Midbrain (tissue), 1 donor: ENCODE data around the gene VTA1.
"Not testable (repeated sequence)": the region's sequence is repeated elsewhere in the genome, so short reads cannot be mapped to it uniquely, and the experiment has no call there.

Experiments used
- DNase-seq: peaks from one replicate; lab custom pipeline; 2025; lab: John Stamatoyannopoulos, UW

Gene VTA1

DNA sequence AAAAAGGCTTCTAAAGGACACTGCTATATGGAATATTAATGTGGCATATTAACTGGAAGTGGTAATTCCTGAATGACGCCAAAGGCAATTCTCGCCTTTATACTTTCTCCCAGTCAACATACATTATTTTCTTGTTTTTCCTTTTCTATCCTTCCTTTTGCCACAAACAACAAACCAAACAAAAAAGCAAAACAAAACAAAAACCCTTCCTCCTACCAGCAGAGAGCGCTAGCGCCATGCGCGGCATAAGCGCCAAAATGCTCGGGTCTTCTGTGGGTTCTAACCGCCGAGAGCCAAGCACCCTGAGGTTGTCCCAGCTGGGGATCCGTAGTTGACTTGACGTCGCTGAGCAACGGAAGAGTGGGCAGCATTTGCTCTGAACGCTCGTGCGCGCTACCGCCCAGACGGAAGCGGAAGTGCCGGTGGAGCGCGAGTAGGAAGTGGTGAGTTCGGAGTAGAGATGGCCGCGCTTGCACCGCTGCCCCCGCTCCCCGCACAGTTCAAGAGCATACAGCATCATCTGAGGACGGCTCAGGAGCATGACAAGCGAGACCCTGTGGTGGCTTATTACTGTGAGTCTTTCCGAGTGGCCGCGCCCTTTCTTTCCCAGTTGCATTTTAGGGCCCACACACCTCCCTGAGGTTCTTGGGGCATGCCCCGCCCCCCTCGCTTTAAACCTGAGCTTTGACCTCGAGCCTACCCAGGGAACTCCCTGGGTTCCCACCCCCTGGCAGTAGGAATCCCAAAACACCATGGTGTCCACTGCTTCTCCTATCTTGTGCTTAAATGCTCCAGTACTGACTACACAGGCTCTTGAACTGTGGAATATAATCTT, at the start of gene VTA1, which contains the start of gene NMBR:
Gene VTA1 (plus strand): TSS at position 436 of the 835 bp plus-strand sequence. CDS start 25 bp downstream, at position 461.
Gene NMBR (minus strand): TSS at position 295 of the 835 bp plus-strand sequence. CDS start 58,464 bp downstream, outside the sequence.
- DNase-seq, result peak; percentile 98

DNA sequence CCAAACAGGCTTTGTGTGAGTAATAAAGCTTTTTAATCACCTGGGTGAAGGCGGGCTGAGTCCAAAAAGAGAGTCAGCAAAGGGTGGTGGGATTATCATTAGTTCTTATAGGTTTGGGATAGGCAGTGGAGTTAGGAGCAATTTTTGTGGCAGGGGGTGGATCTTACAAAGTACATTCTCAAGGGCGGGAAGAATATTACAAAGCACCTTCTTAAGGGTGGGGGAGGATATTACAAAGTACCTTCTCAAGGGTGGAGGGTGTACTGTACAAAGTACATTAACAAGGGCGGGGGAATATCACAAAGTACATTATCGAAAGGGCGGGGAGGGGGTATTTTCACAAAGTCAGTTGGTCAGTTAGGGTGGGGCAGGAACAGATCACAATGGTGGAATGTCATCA, 42.2 kb upstream of the VTA1 start:
- DNase-seq, result not testable (repeated sequence)

DNA sequence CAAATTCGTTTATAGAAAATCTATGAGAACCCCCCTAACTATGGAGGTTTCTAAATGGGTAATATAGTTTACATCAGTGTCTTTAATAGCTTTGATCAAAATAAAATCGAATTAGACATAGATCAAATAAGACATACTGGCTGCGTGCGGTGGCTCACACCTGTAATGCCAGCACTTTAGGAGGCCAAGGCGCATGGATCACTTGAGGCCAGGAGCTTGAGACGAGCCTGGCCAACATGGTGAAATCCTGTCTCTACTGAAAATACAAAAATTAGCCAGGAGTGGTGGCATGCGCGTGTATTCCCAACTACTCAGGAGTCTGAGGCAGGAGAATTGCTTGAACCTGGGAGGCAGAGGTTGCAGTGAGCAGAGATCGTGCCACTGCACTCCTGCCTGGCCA, 36.2 kb upstream of the VTA1 start:
- not testable (repeated sequence) for DNase-seq

- DNase-seq, result peak; percentile 81
These were observed 34.5 kb upstream of the VTA1 start for GRCh38 chr6:142112451-142113061.

DNA sequence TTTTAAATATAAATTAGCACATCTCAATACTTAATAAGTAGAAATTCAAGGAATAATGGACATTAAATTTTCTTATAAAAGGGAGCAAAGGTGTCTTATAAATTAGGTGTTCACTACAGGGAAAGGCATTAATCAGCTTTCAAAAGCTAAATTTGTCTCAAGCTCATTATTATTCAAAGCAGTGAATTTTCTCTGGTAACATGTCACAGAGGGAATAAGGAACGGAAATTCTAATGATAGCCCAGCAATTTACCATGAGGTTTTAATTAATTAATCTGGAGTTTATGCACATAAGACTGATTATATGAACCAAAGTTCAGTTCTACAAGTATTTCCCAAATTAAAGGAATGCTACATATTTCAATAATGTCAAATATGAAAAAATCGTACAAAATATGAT, 29.7 kb upstream of the VTA1 start:
- DNase-seq, result no peak

DNA sequence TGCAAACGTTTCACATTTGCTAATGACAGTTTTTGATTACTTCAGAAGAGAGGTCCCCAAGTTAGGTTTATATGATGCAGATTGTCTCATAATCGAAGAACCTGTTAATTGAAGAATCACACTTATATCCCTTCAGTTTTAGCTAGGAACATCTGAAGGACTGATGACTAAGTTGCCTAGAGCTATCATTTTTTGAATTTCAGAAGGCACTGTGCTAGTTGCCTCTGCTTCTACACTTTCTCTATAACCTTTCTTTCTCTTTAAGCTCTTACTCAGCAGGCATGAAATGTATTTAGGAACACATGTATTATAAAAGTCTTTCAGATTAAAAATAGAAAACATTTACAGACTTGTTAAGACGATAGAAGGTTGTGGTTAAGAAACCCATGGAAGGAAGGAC, 28.7 kb upstream of the VTA1 start:
- DNase-seq, result no peak

DNA sequence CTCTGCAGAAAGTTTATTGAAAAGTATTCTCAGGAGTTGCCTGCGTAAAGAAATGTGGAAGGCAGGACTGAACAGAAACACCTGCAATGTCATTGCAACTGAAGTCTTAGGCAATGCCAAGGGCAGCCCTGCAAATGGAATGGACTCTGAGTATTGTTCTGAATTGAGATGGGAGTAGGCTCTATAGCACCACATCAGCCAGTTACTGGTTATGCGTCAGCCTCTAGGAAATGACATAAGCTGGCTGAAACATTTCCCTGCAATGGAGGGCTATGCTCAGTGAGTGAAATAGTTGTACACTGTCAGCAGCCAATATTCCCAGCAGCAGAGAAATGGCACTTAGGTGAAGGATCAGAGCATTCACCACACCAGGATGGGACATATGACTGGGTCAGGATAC, 28.1 kb upstream of the VTA1 start:
- no peak for DNase-seq

DNA sequence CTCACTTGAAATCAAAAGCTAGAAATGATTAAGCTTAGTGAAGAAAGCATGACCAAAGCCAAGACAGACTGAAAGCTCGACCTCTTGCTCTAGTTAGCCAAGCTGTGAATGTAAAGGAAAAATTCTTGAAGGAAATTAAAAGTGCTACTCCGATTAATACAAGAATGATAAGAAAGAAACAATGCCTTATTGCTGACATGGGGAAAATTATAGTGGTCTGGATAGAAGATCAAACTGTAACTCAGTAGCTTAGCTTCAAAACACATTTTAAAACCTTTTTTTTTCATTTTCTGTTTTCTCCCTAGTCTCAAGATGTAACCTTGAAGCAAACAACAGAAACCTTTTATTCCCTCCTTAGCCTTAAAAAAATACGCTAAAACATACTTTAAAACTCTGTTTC, 25.7 kb upstream of the VTA1 start:
- no peak for DNase-seq

DNA sequence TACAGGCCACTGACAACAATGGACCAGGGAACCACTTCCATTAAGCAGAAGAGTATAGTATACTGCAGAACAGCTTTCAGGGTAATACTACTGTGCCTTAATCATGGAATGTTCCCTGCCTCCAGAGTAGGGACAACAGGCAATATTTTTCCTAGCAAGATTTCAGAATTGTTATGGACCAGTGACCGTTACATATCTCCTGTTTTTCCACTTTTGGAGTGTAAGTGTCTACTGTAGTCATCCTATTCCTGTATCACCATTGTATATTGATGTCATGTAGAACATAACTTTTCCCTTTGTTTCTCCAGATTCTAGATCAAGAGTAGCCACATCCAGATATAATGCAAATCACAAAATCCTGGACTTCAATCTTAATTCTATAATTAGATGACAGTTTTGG, 16.2 kb upstream of the VTA1 start:
- DNase-seq, result no peak

DNA sequence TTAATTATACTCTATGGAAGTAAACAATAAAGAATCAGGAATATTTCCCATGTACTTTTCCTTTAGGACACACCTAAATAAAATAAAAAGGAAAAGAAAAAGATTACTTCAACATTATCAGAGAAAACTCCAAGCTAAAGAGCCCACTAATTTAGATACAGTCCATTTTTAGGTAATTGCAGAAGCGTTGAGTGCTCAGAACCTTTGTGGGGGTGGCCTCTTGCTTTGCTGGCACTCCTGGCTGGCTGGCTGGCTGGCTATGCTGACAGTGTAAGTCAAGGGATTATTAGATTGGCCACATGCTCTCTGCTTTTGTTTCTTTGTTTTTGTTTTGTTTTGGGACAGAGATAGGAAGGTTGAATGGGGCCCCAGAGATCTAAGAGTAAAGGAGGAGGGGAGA, 14.4 kb upstream of the VTA1 start, which contains the start of gene GJE1:
Gene GJE1 (plus strand): TSS at position 301 of the 400 bp plus-strand sequence. CDS start 234 bp downstream, outside the sequence.
- no peak for DNase-seq

DNA sequence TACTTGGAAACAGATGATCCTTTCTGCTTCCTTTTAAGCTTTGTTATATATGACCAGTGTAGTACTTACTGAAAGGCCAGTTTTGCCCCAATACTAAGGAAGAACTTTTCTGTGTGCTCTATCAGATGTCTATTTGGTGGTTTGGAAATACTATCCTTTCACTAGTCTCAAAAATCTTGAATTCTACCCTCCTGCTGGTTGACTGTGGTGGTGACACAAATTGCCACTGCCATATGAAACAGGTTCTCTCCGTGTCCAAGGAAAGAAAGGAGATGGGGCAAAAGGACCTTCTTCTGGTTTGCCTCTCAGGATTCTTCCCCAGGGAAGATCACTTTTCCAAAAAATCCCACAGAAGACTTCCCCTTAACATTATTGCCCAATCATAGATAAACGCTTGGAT, 8.2 kb upstream of the VTA1 start:
- DNase-seq, result no peak

GRCh38 chr6:142141531-142141930, 5.5 kb upstream of the VTA1 start:
- not testable (repeated sequence) for DNase-seq

DNA sequence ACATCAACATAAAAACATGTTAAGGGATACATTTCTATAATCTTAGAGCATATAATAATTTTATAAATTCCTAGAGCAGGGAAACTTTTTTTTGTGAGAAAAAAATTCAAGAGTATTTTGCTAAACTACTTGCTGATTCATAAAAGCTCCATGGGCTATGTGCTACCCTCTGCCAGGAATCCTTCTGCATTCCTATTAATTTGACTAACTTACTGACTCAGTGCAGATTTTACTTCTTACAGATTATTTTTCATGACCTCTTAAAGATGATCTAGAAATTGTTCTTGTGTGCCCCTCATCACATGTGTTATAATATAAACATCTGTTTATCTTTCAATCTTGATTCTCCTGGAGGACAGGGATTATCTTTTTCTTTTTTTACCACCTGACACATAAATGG, 5.7 kb downstream of the VTA1 start:
- no peak for DNase-seq

DNA sequence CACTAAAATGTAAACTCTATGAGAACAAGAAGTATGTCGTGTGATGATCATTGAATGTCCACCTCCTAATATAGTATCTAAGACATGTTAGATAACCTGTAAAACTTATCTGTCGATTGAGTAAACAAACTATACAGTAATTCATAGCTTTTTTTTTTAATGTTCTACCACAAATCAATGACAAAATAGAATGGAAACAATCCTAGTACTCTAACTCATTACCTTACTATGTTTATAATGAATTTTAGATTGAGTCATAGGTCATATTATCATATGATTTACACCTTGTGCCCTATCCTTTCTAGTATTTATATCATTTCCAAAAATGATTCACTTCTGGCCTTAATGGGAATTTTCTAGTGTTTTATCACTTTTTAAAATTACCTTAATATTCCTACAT, 6.1 kb downstream of the VTA1 start:
- no peak for DNase-seq

GRCh38 chr6:142154336-142154735, 7.3 kb downstream of the VTA1 start:
- DNase-seq, result no peak

- DNase-seq, result no peak
These were observed 8.0 kb downstream of the VTA1 start for GRCh38 chr6:142155091-142155490.

DNA sequence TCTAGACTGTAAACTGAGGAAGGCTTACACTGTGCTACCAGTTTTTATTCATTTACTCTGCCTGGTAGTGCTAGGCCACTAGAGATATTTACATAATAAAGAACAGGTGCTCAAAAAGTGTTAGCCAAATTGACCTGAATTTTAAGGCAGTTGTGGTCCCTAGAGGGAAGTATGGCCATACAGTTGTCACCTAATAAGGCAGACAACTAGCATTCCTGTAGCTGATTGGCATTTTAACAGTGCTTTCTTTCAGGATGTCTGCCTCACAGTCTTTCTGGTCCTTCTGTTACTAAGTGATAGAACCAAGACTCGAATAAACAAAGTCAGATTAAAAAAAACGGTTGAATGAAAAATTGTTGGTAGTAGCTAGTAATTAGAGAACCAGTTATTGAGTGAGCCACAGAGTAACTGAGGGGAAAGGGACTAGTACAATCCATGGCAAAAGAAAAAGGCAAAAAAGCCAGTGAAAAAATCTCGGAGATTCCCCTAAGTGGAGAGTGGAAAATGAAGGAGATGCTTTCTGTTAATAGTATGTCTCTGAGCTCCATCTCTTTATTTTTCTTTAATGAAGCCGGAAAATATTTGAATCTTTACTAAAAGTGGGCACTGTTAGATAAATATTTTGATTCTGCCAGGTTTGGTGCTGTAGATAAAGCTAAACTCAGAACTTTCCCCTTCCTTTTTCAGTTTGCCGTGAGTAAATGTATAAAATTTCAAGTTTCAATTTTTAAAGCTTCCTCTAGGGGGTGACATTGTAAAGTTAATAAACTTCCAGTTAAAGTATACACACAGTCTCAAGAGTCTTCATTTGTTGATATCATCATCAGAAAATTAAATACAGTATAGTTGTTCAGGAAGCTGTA, 9.1 kb downstream of the VTA1 start:
- DNase-seq, result peak; percentile 44

GRCh38 chr6:142156758-142157068, 9.7 kb downstream of the VTA1 start:
- DNase-seq, result not testable (repeated sequence)

- DNase-seq, result no peak
These were observed 15.7 kb downstream of the VTA1 start for GRCh38 chr6:142162780-142163179.

DNA sequence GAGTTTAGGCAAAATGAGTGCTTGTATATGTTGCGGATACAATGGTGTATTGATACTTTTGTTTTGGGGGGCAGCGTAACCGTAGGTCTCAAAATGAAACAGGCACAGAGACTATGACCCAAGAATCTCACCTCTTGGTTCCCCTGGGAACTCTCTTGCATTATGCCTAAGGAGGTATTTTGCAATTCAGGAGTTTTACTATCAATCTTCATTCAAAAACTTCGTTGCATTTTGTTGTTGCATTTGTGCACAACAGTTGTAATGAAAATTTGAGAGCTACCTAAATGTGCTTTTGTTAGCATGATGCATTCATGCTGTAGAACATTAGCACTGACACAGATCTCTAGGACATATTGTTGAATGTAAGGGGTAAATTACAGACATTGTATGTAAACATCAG, 18.2 kb downstream of the VTA1 start:
- no peak for DNase-seq

GRCh38 chr6:142167071-142167470, 20.0 kb downstream of the VTA1 start:
- DNase-seq, result no peak

DNA sequence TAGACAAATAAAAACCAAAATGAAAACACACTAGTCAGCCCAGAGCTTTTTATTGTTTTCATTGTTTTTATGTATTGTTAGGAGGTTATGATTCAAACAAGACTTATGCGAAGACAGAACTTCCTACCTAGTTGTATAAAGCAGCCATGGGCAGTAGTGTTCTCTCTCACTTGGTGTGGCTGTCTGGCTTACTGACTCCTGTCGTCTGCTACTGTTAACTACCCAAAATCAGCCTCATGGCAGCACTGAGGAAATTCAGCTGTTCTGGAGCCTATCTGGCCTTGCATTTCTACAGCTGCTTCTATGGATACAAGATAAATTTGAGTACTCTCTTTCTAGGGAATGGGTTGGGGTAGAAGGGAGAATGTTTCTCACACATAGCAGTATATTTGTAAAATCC, 20.4 kb downstream of the VTA1 start:
- DNase-seq, result no peak

DNA sequence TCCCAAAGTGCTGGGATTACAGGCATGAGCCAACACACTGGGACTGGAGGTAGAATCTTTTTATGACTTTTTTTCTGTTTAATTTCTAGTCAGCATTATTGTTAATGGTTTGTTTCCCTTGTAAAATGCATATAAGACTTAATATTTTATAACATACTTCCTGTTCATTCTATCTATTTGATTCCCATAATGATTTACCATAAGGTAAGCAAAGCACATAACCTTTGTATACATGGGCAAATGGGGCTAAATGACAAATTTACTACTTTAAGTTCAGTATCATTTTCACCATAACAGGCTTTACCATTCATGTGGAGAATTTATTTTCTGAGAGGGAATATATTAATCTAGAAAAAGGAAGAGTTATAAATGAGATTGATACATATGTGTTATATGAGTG, 24.3 kb downstream of the VTA1 start:
- DNase-seq, result no peak
